GM18520 (cell line): Measurements from ENCODE around the gene TTLL3.
A peak's percentile ranks its signal among the peaks of the same experiment; 100 is the strongest.

Source experiments
- ATAC-seq: cut with Tn5 transposase; IDR thresholded peaks from one replicate; pipeline ENCODE4 v1.9.1; 2021; ENCODE audit not compliant: unreplicated experiment

Gene TTLL3

GRCh38 chr3:9780458-9780812, 29.6 kb upstream of the TTLL3 start:
- ATAC-seq: no peak

- ATAC-seq: no peak
Observed at GRCh38 chr3:9780910-9781309, 29.2 kb upstream of the TTLL3 start.

GRCh38 chr3:9781551-9781950, 28.5 kb upstream of the TTLL3 start:
- ATAC-seq: no peak

- no peak for ATAC-seq
Observed at GRCh38 chr3:9781978-9782603, 28.0 kb upstream of the TTLL3 start.

- ATAC-seq: no peak
Observed at GRCh38 chr3:9782770-9783169, 27.3 kb upstream of the TTLL3 start.

GRCh38 chr3:9783954-9784353, 26.1 kb upstream of the TTLL3 start:
- no peak for ATAC-seq

- ATAC-seq: no peak
Observed at GRCh38 chr3:9784965-9785364, 25.1 kb upstream of the TTLL3 start.

- no peak for ATAC-seq
Observed at GRCh38 chr3:9785602-9786001, 24.5 kb upstream of the TTLL3 start.

- no peak for ATAC-seq
Observed at GRCh38 chr3:9786209-9786739, 23.8 kb upstream of the TTLL3 start.

GRCh38 chr3:9786825-9787669, 23.0 kb upstream of the TTLL3 start:
- ATAC-seq: no peak

- no peak for ATAC-seq
Observed at GRCh38 chr3:9787714-9788113, 22.3 kb upstream of the TTLL3 start.

- no peak for ATAC-seq
Observed at GRCh38 chr3:9791127-9791526, 18.9 kb upstream of the TTLL3 start.

- ATAC-seq: no peak
Observed at GRCh38 chr3:9791790-9792404, 18.2 kb upstream of the TTLL3 start.

- ATAC-seq: peak; percentile 66
Observed at GRCh38 chr3:9792405-9793160, 17.5 kb upstream of the TTLL3 start, which contains the start of the genes ARPC4 and TADA3. Gene ARPC4 (plus strand): TSS chr3:9793082. CDS start chr3:9793122, 40 bp downstream. Gene TADA3 (minus strand): TSS chr3:9792473. CDS start chr3:9791466, 1,007 bp downstream.

GRCh38 chr3:9793161-9793781, 16.8 kb upstream of the TTLL3 start:
- no peak for ATAC-seq

- no peak for ATAC-seq
Observed at GRCh38 chr3:9794400-9794799, 15.7 kb upstream of the TTLL3 start.

GRCh38 chr3:9795207-9795606, 14.9 kb upstream of the TTLL3 start:
- ATAC-seq: no peak

- ATAC-seq: no peak
Observed at GRCh38 chr3:9797196-9797945, 12.7 kb upstream of the TTLL3 start.

GRCh38 chr3:9800529-9800928, 9.5 kb upstream of the TTLL3 start:
- no peak for ATAC-seq

GRCh38 chr3:9803494-9803893, 6.6 kb upstream of the TTLL3 start:
- no peak for ATAC-seq
